RWPE2 (cell line): Measurements from ENCODE around the gene CFAP20DC.

Experiments
- ATAC-seq: fragments of 200-7000 bp; cut with Tn5 transposase; 3 replicates; pipeline ENCODE4 v1.9.1; 2021; ENCODE audit warnings: low read depth
- DNase-seq: peaks from one replicate; pipeline ENCODE4 v3.0.0-alpha.2; 2020; ENCODE audit warnings: low spot score
- H3K27ac ChIP-seq: fragments of 450-650 bp; 2 replicates; pipeline ENCODE4 v1.5.1; 2017; ENCODE audit warnings: mild to moderate bottlenecking; ENCODE audit not compliant: poor library complexity, severe bottlenecking
- H3K27me3 ChIP-seq: fragments of 250-450 bp; sonication (Bioruptor Pico); 2 replicates; pipeline ENCODE4 v1.5.1; 2021; ENCODE audit warnings: mild to moderate bottlenecking, moderate library complexity; ENCODE audit not compliant: insufficient read depth, poor library complexity, severe bottlenecking
- H3K36me3 ChIP-seq: fragments of 250-450 bp; sonication (Bioruptor Pico); 2 replicates; pipeline ENCODE4 v1.5.1; 2020; ENCODE audit warnings: low read depth, mild to moderate bottlenecking, moderate library complexity
- H3K4me1 ChIP-seq: fragments of 250-450 bp; sonication (Bioruptor Pico); 2 replicates; pipeline ENCODE4 v1.5.1; 2021; ENCODE audit warnings: mild to moderate bottlenecking, moderate library complexity; ENCODE audit not compliant: insufficient read depth, poor library complexity, severe bottlenecking
- H3K4me3 ChIP-seq: fragments of 250-450 bp; sonication (Bioruptor Pico); 2 replicates; pipeline ENCODE4 v1.5.1; 2021; ENCODE audit warnings: mild to moderate bottlenecking, moderate library complexity; ENCODE audit not compliant: severe bottlenecking
- H3K9me3 ChIP-seq: fragments of 250-450 bp; sonication (Bioruptor Pico); 2 replicates; pipeline ENCODE4 v1.5.1; 2021; ENCODE audit warnings: mild to moderate bottlenecking, moderate library complexity; ENCODE audit not compliant: severe bottlenecking
- TF ChIP-seq, protein P1 (sequence below): fragments of 450-650 bp; IDR thresholded peaks from one replicate; pipeline ENCODE4 v1.5.1; 2017; ENCODE audit warnings: mild to moderate bottlenecking, moderate library complexity; ENCODE audit not compliant: poor library complexity, severe bottlenecking

The CFAP20DC gene

DNA sequence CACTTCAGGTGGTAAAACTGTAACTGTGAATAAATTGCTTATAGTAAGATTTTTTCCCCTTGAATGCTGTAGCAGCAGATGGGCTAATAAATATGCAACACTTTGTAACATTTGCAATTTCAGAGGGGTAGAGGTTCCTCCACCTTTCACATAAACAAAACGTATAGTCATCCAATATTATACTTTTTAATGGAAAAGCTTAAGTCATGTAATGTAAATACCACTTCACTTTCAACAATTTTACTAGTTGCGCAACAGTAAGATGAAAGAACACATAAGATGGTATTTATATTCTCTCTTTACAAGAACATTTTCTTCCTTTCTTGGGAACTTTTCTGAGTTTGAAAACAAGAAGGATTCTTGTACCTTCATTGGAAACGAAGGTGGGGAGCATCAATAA, 326.7 kb downstream of the CFAP20DC start:
- Histone ChIP-seq H3K9me3 (no peaks in the 10 kb centered on the region), H3K4me1 (no peaks in the 10 kb centered on the region), H3K27me3 (no peaks in the 10 kb centered on the region), H3K4me3 (no peak overlapping the region), H3K27ac (no peak overlapping the region), H3K36me3 (no peaks in the 10 kb centered on the region)
- no peak for ATAC-seq
- TF ChIP-seq, protein P1, sequence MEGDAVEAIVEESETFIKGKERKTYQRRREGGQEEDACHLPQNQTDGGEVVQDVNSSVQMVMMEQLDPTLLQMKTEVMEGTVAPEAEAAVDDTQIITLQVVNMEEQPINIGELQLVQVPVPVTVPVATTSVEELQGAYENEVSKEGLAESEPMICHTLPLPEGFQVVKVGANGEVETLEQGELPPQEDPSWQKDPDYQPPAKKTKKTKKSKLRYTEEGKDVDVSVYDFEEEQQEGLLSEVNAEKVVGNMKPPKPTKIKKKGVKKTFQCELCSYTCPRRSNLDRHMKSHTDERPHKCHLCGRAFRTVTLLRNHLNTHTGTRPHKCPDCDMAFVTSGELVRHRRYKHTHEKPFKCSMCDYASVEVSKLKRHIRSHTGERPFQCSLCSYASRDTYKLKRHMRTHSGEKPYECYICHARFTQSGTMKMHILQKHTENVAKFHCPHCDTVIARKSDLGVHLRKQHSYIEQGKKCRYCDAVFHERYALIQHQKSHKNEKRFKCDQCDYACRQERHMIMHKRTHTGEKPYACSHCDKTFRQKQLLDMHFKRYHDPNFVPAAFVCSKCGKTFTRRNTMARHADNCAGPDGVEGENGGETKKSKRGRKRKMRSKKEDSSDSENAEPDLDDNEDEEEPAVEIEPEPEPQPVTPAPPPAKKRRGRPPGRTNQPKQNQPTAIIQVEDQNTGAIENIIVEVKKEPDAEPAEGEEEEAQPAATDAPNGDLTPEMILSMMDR, result no peak
- no peak for DNase-seq

DNA sequence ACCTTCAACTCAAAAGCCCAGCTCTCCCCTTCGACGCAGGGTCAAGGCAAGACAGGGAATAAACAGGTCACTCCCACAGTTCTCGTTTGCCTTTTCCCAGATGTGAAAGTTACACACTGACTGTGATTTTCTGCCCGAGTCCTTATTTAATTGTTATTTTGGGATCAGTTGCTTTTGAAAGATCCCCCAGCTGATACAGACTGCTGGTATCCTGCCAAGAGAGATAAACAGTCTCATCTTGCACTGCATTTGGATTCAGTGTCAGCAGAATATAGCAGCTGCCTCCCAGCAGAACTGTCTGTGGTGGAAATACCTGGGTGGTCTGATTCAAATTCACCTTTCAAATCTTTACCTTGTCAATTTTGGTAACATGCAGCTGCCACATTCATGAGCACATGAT, 327.3 kb downstream of the CFAP20DC start:
- Histone ChIP-seq H3K4me3 (no peak overlapping the region), H3K27me3 (no peaks in the 10 kb centered on the region), H3K36me3 (no peaks in the 10 kb centered on the region), H3K9me3 (no peaks in the 10 kb centered on the region), H3K27ac (no peak overlapping the region), H3K4me1 (no peaks in the 10 kb centered on the region)
- DNase-seq (no peak), ATAC-seq (no peak)
- TF ChIP-seq, protein P1, result no peak

DNA sequence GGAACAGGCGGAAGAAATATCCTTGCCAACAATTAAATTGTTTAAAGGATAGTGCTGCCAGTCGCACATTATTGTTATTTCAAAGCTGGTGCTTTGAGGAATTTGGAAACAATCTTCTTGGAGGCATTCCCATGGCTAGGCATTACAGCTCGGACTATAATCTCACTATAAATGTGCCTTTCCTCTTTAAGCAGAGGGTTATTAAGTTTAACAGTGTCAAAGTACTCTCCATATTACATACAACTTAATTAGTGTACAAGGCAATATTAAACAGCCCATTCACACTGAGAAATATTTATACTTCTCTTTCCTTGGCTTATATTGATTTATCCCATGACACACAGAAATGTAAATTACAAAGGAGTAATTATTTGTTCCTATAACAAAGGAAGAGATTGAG, 329.3 kb downstream of the CFAP20DC start:
- no peak for ATAC-seq
- TF ChIP-seq, protein P1, result no peak

DNA sequence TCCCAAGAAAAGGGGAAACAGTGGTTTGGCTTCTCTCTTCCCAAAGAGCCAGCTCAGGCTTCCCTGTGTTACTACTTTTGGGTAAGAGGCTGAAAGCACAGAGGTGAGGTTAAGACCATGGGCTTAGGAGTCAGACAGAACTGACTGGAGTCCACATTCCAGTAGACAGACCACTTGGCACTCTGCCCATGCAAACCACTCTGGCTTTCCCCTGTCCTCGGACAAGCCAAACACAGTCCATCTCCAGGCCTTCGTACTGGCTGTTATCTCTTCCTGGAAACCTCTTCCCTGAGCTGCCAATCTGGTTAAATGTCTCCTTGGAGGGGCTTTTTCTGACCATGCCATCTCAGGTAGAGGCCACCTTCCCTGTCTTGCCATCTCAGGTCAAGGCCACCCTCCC, 330.1 kb downstream of the CFAP20DC start:
- no peak for ATAC-seq
- H3K4me1 ChIP-seq, result no peaks in the 10 kb centered on the region
- H3K36me3 ChIP-seq, result no peaks in the 10 kb centered on the region
- H3K4me3 ChIP-seq, result no peak overlapping the region
- TF ChIP-seq, protein P1, result no peak
- DNase-seq, result no peak
- H3K27me3 ChIP-seq, result no peaks in the 10 kb centered on the region
- H3K9me3 ChIP-seq, result no peaks in the 10 kb centered on the region
- no peak overlapping the region for H3K27ac ChIP-seq

More for the DNA sequence above, 329.3 kb downstream of the CFAP20DC start:
- Histone ChIP-seq H3K4me1 (no peaks in the 10 kb centered on the region), H3K4me3 (no peak overlapping the region), H3K36me3 (no peaks in the 10 kb centered on the region), H3K27ac (no peak overlapping the region), H3K9me3 (no peaks in the 10 kb centered on the region), H3K27me3 (no peaks in the 10 kb centered on the region)
- DNase-seq, result no peak

DNA sequence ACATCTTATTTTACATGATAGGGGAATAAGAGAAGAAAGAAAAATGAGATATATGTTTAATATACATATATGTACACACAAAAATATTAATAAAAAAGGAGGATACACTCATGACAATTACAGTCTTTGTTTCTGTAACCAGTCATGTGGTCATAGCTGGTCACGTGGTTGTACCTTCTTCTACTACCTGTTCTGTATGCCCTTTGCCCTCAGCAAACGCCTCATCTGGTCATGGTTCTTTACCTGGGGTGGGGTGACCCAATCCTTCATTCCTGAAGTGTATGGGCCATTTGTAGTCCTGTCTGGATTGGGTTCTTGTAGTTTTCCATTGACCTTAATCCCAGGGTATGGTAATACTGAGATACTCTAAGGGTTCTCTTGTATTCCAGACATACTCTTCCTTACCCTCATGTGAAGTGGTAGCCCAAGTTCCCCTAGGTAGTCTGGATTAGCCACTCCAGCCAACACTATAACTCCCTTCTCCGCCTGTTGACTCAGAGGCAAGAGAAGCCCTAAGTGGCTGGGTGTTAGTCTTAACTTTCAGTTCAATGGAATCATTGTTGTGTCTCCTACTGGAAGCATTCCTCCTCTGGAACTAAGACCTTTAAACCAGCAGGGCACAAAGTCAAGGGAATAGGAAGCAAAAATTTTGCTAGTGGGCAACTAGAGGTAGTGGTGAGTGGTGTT, 336.0 kb downstream of the CFAP20DC start:
- no peak overlapping the region for H3K27ac ChIP-seq
- no peak overlapping the region for H3K4me3 ChIP-seq
- TF ChIP-seq, protein P1, result no peak
- ATAC-seq (no peak), DNase-seq (no peak)
- H3K4me1 ChIP-seq, result no peaks in the 10 kb centered on the region
- H3K9me3 ChIP-seq, result no peaks in the 10 kb centered on the region
- no peaks in the 10 kb centered on the region for H3K36me3 ChIP-seq
- no peaks in the 10 kb centered on the region for H3K27me3 ChIP-seq
